Activated T-cell treated with anti-CD3 and anti-CD28 coated beads, Interleukin-2, amount 50 U/mL, for 48 hours (primary cell): ENCODE measurements around the gene AQP5.
A peak's percentile ranks its signal among the peaks of the same experiment; 100 is the strongest.

Experiments used
- DNase-seq, 2 experiments: peaks; one replicate each; pipeline ENCODE4 v3.0.0-alpha.2; 2020

AQP5 gene

GRCh38 chr12:49966511-49967041 is 4.9 kb downstream of the AQP5 start:
- DNase-seq: no peak

- DNase-seq: peak; percentile 97 to 98
Observed at GRCh38 chr12:49967042-49967776, 5.5 kb downstream of the AQP5 start.

- no peak for DNase-seq
Observed at GRCh38 chr12:49967777-49968250, 6.1 kb downstream of the AQP5 start.

GRCh38 chr12:49968471-49968870 is 6.8 kb downstream of the AQP5 start:
- DNase-seq: no peak

GRCh38 chr12:49969027-49969426 is 7.4 kb downstream of the AQP5 start:
- no peak for DNase-seq

GRCh38 chr12:49969651-49970429 is 8.2 kb downstream of the AQP5 start:
- DNase-seq: no peak

GRCh38 chr12:49970658-49971057 is 9.0 kb downstream of the AQP5 start:
- DNase-seq: no peak

- DNase-seq: no peak
Observed at GRCh38 chr12:49971141-49971540, 9.5 kb downstream of the AQP5 start.

- no peak for DNase-seq
Observed at GRCh38 chr12:49972129-49972528, 10.5 kb downstream of the AQP5 start.

- DNase-seq: no peak
Observed at GRCh38 chr12:49972641-49973360, 11.1 kb downstream of the AQP5 start, which contains the start of gene AQP6. Gene AQP6, plus strand, starts transcription at chr12:49972947. Its CDS starts 227 bp downstream, at chr12:49973174.

GRCh38 chr12:49973361-49973830 is 11.7 kb downstream of the AQP5 start:
- DNase-seq: no peak

GRCh38 chr12:49974231-49974675 is 12.6 kb downstream of the AQP5 start:
- no peak for DNase-seq

- no peak for DNase-seq
Observed at GRCh38 chr12:49974677-49975317, 13.1 kb downstream of the AQP5 start.

- DNase-seq: no peak
Observed at GRCh38 chr12:49975318-49975761, 13.7 kb downstream of the AQP5 start.

GRCh38 chr12:49976557-49976956 is 14.9 kb downstream of the AQP5 start:
- no peak for DNase-seq

- DNase-seq: no peak
Observed at GRCh38 chr12:49978125-49978524, 16.5 kb downstream of the AQP5 start.

- no peak for DNase-seq
Observed at GRCh38 chr12:49979016-49979586, 17.4 kb downstream of the AQP5 start.

- no peak for DNase-seq
Observed at GRCh38 chr12:49979791-49980190, 18.1 kb downstream of the AQP5 start.

- no peak for DNase-seq
Observed at GRCh38 chr12:49980501-49981349, 19.1 kb downstream of the AQP5 start.

GRCh38 chr12:49982246-49983087 is 20.8 kb downstream of the AQP5 start:
- no peak for DNase-seq
